Naive thymus-derived CD8-positive, alpha-beta T cell (primary cell): ENCODE data around the gene ACE. TPM values are rescaled to one million over a fixed set of nuclear protein-coding genes. Genes with fewer than 3 reads are reported as not detected.

Experiments
- ATAC-seq, 2 donors: fragments of 150-1000 bp; cut with Tn5 transposase in 1 of 2; sonication (Bioruptor Pico), chemical (Tn5 transposase) in 1 of 2; 1 replicate in 1 of 2; 2 replicates in 1 of 2; pipeline ENCODE4 v1.10.0; 2021; ENCODE audit warnings: mild to moderate bottlenecking in 2 of 2, moderate library complexity in 2 of 2
- POLR2A ChIA-PET: fragments of 350-600 bp; sonication (Branson Sonifier 250); formaldehyde crosslinking; loops from one replicate; lab custom pipeline; 2021; ENCODE audit warnings: antibody characterized with exemption; lab: Charles Lee
- DNase-seq, 10 donors: peaks; one replicate each; pipeline versions ENCODE4 v3.0.0 to v3.0.0-alpha.2; 2020 to 2022
- H3K27ac Mint-ChIP-seq, 10 donors: one replicate each; pipeline ENCODE4 v1.8.0; 2020 to 2022; ENCODE audit warnings: mild to moderate bottlenecking in 10 of 10, mixed read lengths in 10 of 10, moderate library complexity in 4 of 10, inconsistent platforms in 1 of 10
- H3K27me3 Mint-ChIP-seq, 5 donors: one replicate each; pipeline ENCODE4 v1.8.0; 2021 to 2022; ENCODE audit warnings: mixed read lengths in 5 of 5
- H3K36me3 Mint-ChIP-seq, 3 donors: one replicate each; pipeline ENCODE4 v1.8.0; 2020 to 2022; ENCODE audit warnings: mixed read lengths in 3 of 3, mild to moderate bottlenecking in 2 of 3, inconsistent platforms in 1 of 3
- H3K4me1 Mint-ChIP-seq, 4 donors: one replicate each; pipeline ENCODE4 v1.8.0; 2021 to 2022; ENCODE audit warnings: mixed read lengths in 4 of 4
- H3K4me3 Mint-ChIP-seq, 10 donors: one replicate each; pipeline ENCODE4 v1.8.0; 2020 to 2022; ENCODE audit warnings: mild to moderate bottlenecking in 10 of 10, mixed read lengths in 10 of 10, moderate library complexity in 6 of 10, inconsistent platforms in 1 of 10
- H3K9me3 Mint-ChIP-seq, 9 donors: one replicate each; pipeline ENCODE4 v1.8.0; 2020 to 2022; ENCODE audit warnings: mixed read lengths in 9 of 9, mild to moderate bottlenecking in 3 of 9, inconsistent platforms in 1 of 9, moderate library complexity in 1 of 9
- polyA plus RNA-seq, 3 donors: library from polyadenylated mRNA; unstranded; fragments of 300-500 nt; fragmentation: Illumina TruSeq; gene quantifications; one replicate each; pipeline ENCODE4 v1.2.3, GENCODE V29; 2021
- total RNA-seq, 8 experiments: library from RNA in 2 of 8; stranded (reverse) in 2 of 8; gene quantifications; one replicate each; pipeline ENCODE4 v1.2.3 and lab custom pipeline; 2021 to 2026

ACE gene
- total and polyA plus RNA-seq, 5 experiments from 2014 or later: 0.15 to 1.9 (median 1.2) TPM; not detected in 2

DNA sequence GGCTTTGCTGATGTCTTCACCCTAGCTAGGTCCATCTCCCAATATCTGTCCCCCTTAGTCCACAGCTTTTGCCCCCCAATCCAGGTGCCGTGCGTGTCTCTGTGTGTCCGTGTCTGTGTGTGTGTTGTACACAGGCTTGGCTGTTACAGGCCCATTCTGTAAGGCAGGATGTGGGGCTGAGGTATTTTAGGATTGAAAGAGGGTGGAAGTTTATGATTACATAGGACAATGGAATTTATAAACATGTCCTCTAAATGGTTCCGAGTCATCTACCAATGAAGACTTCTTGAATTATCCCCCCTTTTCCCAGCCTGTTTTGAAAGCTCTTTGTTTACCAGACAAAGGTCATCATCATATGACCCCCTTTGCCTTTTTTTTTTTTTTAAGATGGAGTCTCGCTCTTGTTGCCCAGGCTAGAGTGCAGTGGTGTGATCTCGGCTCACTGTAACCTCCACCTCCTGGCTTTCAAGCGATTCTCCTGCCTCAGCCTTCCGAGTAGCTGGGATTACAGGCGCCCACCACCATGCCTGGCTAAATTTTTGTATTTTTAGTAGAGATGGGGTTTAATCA, 21.9 kb downstream of the ACE start:
- Mint-ChIP-seq H3K27me3 (peaks cover 0 to 22% (median 14%) of the 10 kb centered on the region in 5 donors), H3K27ac (peak overlapping the region in 1 of 10 donors; percentile 32), H3K4me1 (no peaks in the 10 kb centered on the region), H3K36me3 (no peaks in the 10 kb centered on the region), H3K9me3 (no peaks in the 10 kb centered on the region), H3K4me3 (no peak overlapping the region)
- POLR2A ChIA-PET: no interaction called here
- ATAC-seq (no peak), DNase-seq (no peak)

- POLR2A ChIA-PET: interaction anchor here (0.6 kb wide), 1 partner anchor 13 kb away, joined by 3 read pairs; no protein-coding TSS in a partner anchor
- no peak for DNase-seq
- Mint-ChIP-seq H3K4me1 (no peaks in the 10 kb centered on the region), H3K27ac (peak overlapping the region in 1 of 10 donors; percentile 53), H3K36me3 (peaks cover 0 to 6% (median 0%) of the 10 kb centered on the region in 3 donors), H3K27me3 (peaks cover 5 to 36% (median 27%) of the 10 kb centered on the region in 5 donors), H3K9me3 (peaks cover 0 to 6% (median 3%) of the 10 kb centered on the region in 9 donors), H3K4me3 (no peak overlapping the region)
- no peak for ATAC-seq
These were observed 23.9 kb downstream of the ACE start for GRCh38 chr17:63500543-63501390.

DNA sequence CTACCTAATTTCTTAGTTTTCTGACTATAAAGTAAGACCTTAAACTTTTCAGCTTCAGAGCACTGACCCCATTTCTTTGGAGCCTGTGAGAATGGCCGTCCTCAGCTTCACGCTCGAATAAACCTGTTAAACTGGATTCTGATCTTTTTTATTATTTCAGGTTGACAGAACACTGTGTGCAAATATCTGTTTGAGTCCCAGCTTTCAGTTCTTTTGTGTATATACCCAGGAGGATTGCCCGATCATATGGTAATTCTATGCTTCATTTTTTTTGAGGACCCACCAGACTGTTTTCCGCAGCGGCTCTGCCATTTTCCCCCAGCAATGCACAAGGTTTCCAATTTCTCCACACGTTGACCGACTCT, 26.5 kb downstream of the ACE start:
- H3K27ac Mint-ChIP-seq: no peak overlapping the region
- H3K4me3 Mint-ChIP-seq: no peak overlapping the region
- ATAC-seq (no peak), DNase-seq (no peak)
- POLR2A ChIA-PET: no interaction called here
- H3K4me1 Mint-ChIP-seq: no peaks in the 10 kb centered on the region
- H3K9me3 Mint-ChIP-seq: peaks cover 0 to 7% (median 3%) of the 10 kb centered on the region in 9 donors
- peaks cover 0 to 7% (median 0%) of the 10 kb centered on the region in 3 donors for H3K36me3 Mint-ChIP-seq
- H3K27me3 Mint-ChIP-seq: peaks cover 9 to 59% (median 39%) of the 10 kb centered on the region in 5 donors

- Mint-ChIP-seq H3K27me3 (peaks cover 9 to 65% (median 43%) of the 10 kb centered on the region in 5 donors), H3K4me3 (no peak overlapping the region), H3K36me3 (peaks cover 0 to 7% (median 0%) of the 10 kb centered on the region in 3 donors), H3K9me3 (peaks cover 0 to 7% (median 3%) of the 10 kb centered on the region in 9 donors), H3K27ac (no peak overlapping the region), H3K4me1 (no peaks in the 10 kb centered on the region)
- DNase-seq (no peak), ATAC-seq (no peak)
- POLR2A ChIA-PET: no interaction called here
These were observed 27.4 kb downstream of the ACE start for GRCh38 chr17:63504261-63504660.

GRCh38 chr17:63505341-63505740, 28.5 kb downstream of the ACE start:
- no peak for DNase-seq
- H3K4me3 Mint-ChIP-seq: no peak overlapping the region
- POLR2A ChIA-PET: no interaction called here
- peaks cover 0 to 7% (median 0%) of the 10 kb centered on the region in 3 donors for H3K36me3 Mint-ChIP-seq
- H3K9me3 Mint-ChIP-seq: peaks cover 0 to 7% (median 3%) of the 10 kb centered on the region in 9 donors
- no peak for ATAC-seq
- no peak overlapping the region for H3K27ac Mint-ChIP-seq
- no peaks in the 10 kb centered on the region for H3K4me1 Mint-ChIP-seq
- H3K27me3 Mint-ChIP-seq: peaks cover 9 to 65% (median 43%) of the 10 kb centered on the region in 5 donors

DNA sequence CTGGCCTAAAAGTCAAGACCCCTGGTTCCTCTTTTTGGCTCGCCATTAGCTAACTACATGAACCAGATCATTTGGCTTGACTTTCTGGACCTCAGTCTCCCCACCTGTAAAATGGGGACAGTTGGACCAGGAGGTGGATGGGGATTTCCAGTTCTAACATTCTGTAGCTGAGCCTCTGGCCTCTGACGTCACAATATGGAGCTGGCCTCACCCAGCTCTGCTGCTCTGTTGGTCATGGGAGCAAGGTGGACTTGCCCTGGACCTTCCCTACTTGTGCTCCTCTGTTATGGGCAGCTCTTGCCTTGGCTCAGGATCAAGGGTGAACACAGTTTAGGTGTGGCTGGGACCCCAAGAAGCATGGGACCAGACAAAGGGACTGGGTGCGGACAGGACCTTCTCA, 29.8 kb downstream of the ACE start:
- POLR2A ChIA-PET: no interaction called here
- Mint-ChIP-seq H3K27ac (no peak overlapping the region), H3K9me3 (peaks cover 0 to 7% (median 3%) of the 10 kb centered on the region in 9 donors), H3K4me1 (no peaks in the 10 kb centered on the region), H3K4me3 (no peak overlapping the region), H3K36me3 (peaks cover 0 to 7% (median 0%) of the 10 kb centered on the region in 3 donors), H3K27me3 (peaks cover 9 to 52% (median 34%) of the 10 kb centered on the region in 5 donors)
- ATAC-seq (no peak), DNase-seq (no peak)

DNA sequence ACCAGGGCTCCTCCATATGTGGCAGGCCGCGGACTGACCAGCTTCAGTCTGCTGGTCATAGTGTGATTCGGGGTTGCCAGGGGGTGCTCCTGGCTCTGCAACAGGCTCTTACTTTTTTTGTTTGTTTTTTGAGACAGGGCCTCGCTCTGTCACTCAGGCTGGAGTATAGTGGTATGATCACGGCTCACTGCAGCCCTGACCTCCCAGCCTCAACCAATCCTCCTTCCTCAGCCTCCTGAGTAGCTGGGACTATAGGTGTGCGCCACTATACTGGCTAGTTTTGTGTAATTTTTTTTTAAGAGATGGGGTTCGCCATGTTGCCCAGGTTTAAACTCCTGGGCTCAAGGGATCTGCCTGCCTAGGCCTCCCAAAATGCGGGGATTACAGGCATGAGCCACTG, 34.5 kb downstream of the ACE start:
- H3K9me3 Mint-ChIP-seq: no peaks in the 10 kb centered on the region
- no peak overlapping the region for H3K4me3 Mint-ChIP-seq
- no peaks in the 10 kb centered on the region for H3K36me3 Mint-ChIP-seq
- DNase-seq: no peak
- H3K27me3 Mint-ChIP-seq: peaks cover 2 to 33% (median 16%) of the 10 kb centered on the region in 5 donors
- POLR2A ChIA-PET: no interaction called here
- ATAC-seq: no peak
- H3K27ac Mint-ChIP-seq: no peak overlapping the region
- no peaks in the 10 kb centered on the region for H3K4me1 Mint-ChIP-seq

DNA sequence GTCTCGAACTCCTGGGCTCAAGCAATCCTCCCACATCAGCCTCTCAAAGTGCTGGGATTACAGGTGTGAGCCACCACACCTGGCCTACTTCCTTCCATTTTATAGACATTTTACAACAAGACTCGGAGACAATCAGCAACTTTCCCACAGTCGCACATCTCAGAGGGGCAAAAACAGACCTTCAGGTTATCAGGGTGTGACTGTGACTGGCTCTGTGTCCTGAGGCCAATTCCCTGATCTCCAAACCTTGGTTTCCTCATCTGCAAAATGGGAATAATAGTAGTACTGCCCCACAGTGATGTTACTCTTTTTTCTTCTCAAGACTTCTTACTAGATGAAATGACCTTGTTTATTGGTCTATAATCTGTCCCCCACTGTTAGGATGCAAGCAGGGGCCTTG, 35.5 kb downstream of the ACE start:
- Mint-ChIP-seq H3K4me3 (no peak overlapping the region), H3K27ac (no peak overlapping the region), H3K36me3 (no peaks in the 10 kb centered on the region), H3K27me3 (peaks cover 0 to 22% (median 10%) of the 10 kb centered on the region in 5 donors), H3K4me1 (no peaks in the 10 kb centered on the region), H3K9me3 (no peaks in the 10 kb centered on the region)
- ATAC-seq: no peak
- no peak for DNase-seq
- POLR2A ChIA-PET: no interaction called here

DNA sequence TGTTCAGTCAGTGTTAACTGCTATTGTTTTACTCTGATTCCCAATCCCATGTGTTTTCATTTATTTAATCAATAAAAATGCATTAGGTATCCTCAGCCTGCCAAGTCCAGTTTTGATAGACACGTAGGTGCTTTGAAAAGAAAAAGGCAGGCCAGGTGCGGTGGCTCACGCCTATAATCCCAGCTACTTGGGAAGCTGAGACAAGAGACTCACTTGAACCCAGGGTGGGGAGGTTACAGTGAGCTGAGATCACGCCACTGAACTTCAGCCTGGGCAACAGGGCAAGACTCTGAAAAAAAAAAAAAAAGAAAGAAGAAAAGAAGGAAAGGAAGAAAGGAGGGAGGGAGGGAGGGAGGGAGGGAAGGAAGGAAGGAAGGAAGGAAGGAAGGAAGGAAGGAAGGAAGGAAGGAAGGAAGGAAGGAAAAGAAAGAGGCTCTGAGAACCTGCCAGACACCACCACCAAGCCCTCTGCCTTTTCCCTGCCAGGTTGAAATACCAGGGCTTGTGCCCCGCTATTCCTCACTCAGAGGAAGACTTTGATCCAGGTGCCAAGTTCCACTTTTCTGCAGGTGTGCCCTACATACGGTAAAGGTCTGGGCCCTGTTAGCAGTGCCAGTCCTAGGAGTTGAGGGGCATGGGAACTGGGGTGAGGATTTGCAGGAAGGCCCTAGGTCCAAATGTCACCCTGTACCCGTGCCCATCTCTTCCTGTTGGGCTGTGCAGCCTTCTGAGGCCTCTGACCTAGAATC, 36.2 kb downstream of the ACE start:
- Mint-ChIP-seq H3K4me3 (no peak overlapping the region), H3K27me3 (peaks cover 0 to 18% (median 9%) of the 10 kb centered on the region in 5 donors), H3K4me1 (no peaks in the 10 kb centered on the region), H3K36me3 (no peaks in the 10 kb centered on the region), H3K9me3 (no peaks in the 10 kb centered on the region), H3K27ac (no peak overlapping the region)
- no peak for DNase-seq
- POLR2A ChIA-PET: no interaction called here
- no peak for ATAC-seq

- Mint-ChIP-seq H3K27me3 (peaks cover 0 to 10% (median 3%) of the 10 kb centered on the region in 5 donors), H3K36me3 (no peaks in the 10 kb centered on the region), H3K4me3 (no peak overlapping the region), H3K4me1 (no peaks in the 10 kb centered on the region), H3K9me3 (no peaks in the 10 kb centered on the region), H3K27ac (no peak overlapping the region)
- no peak for DNase-seq
- POLR2A ChIA-PET: no interaction called here
- ATAC-seq: no peak
These were observed 37.6 kb downstream of the ACE start for GRCh38 chr17:63514477-63514876.

- no peaks in the 10 kb centered on the region for H3K4me1 Mint-ChIP-seq
- no peaks in the 10 kb centered on the region for H3K36me3 Mint-ChIP-seq
- no peaks in the 10 kb centered on the region for H3K9me3 Mint-ChIP-seq
- no peak overlapping the region for H3K27ac Mint-ChIP-seq
- H3K4me3 Mint-ChIP-seq: no peak overlapping the region
- H3K27me3 Mint-ChIP-seq: peaks cover 0 to 12% (median 3%) of the 10 kb centered on the region in 5 donors
- ATAC-seq (no peak), DNase-seq (no peak)
- POLR2A ChIA-PET: no interaction called here
These were observed 38.1 kb downstream of the ACE start for GRCh38 chr17:63514974-63515373.

GRCh38 chr17:63515426-63515825, 38.6 kb downstream of the ACE start:
- no peaks in the 10 kb centered on the region for H3K9me3 Mint-ChIP-seq
- no peaks in the 10 kb centered on the region for H3K4me1 Mint-ChIP-seq
- H3K36me3 Mint-ChIP-seq: no peaks in the 10 kb centered on the region
- H3K4me3 Mint-ChIP-seq: no peak overlapping the region
- no peak for DNase-seq
- POLR2A ChIA-PET: no interaction called here
- H3K27ac Mint-ChIP-seq: no peak overlapping the region
- peaks cover 0 to 12% (median 3%) of the 10 kb centered on the region in 5 donors for H3K27me3 Mint-ChIP-seq
- no peak for ATAC-seq
